WTC11 (cell line): ENCODE measurements around the gene RHOA. TPM values are rescaled to one million over a fixed set of nuclear protein-coding genes. Genes with fewer than 3 reads are reported as not detected.

ENCODE experiments used
- ATAC-seq: fragments of 200-7000 bp; cut with Tn5 transposase; 2 replicates; pipeline ENCODE4 v1.10.0; 2021; ENCODE audit warnings: mild to moderate bottlenecking, moderate library complexity
- CTCF ChIA-PET: fragments of 300-600 bp; sonication (Branson Sonifier 250); formaldehyde crosslinking; loops from one replicate; lab custom pipeline; 2021; ENCODE audit warnings: antibody characterized with exemption; lab: Charles Lee
- POLR2A ChIA-PET: fragments of 350-600 bp; sonication (Branson Sonifier 250); formaldehyde crosslinking; loops from one replicate; lab custom pipeline; 2021; ENCODE audit warnings: antibody characterized with exemption; lab: Charles Lee
- DNase-seq: peaks from one replicate; pipeline ENCODE4 v3.0.0; 2021; ENCODE audit warnings: low spot score
- H3K27ac Mint-ChIP-seq: 2 replicates; pipeline ENCODE4 v1.8.0; 2021; ENCODE audit warnings: mixed read lengths
- H3K27me3 Mint-ChIP-seq: 2 replicates; pipeline ENCODE4 v1.8.0; 2021; ENCODE audit warnings: low read depth, mild to moderate bottlenecking, moderate library complexity, mixed read lengths
- H3K36me3 Mint-ChIP-seq: 2 replicates; pipeline ENCODE4 v1.8.0; 2021; ENCODE audit warnings: mixed read lengths
- H3K4me1 Mint-ChIP-seq: 2 replicates; pipeline ENCODE4 v1.8.0; 2022; ENCODE audit warnings: mixed read lengths
- H3K4me3 Mint-ChIP-seq: 2 replicates; pipeline ENCODE4 v1.8.0; 2021; ENCODE audit warnings: mild to moderate bottlenecking, moderate library complexity, mixed read lengths
- H3K9me3 Mint-ChIP-seq: 2 replicates; pipeline ENCODE4 v1.8.0; 2021; ENCODE audit warnings: mixed read lengths
- CDX4 ChIP-seq: fragments of 250-450 bp; sonication (Bioruptor Pico); IDR thresholded peaks from 2 replicates; pipeline ENCODE4 v1.9.0; 2021; ENCODE audit warnings: moderate library complexity, mild to moderate bottlenecking, inconsistent platforms, borderline replicate concordance
- ELF4 ChIP-seq: sonication (generic); formaldehyde crosslinking; IDR thresholded peaks from 2 replicates; pipeline ENCODE4 v1.8.1; 2022; ENCODE audit warnings: low read depth, mild to moderate bottlenecking, moderate library complexity, missing genetic modification reagents
- FOXJ3 ChIP-seq: sonication (generic); formaldehyde crosslinking; IDR thresholded peaks from 2 replicates; pipeline ENCODE4 v1.9.0; 2021; ENCODE audit warnings: missing genetic modification reagents, mild to moderate bottlenecking, borderline replicate concordance
- FOXP1 ChIP-seq: sonication (generic); formaldehyde crosslinking; IDR thresholded peaks from 2 replicates; pipeline ENCODE4 v1.8.0; 2022; ENCODE audit warnings: missing genetic modification reagents, mild to moderate bottlenecking, moderate library complexity, borderline replicate concordance
- GABPB1 ChIP-seq: sonication (generic); formaldehyde crosslinking; IDR thresholded peaks from 2 replicates; pipeline ENCODE4 v1.8.1; 2023; ENCODE audit warnings: mild to moderate bottlenecking, missing genetic modification reagents
- GRHL2 ChIP-seq: fragments of 250-450 bp; sonication (Bioruptor Pico); IDR thresholded peaks from 2 replicates; pipeline ENCODE4 v1.8.0; 2022; ENCODE audit warnings: mild to moderate bottlenecking, moderate library complexity; ENCODE audit not compliant: insufficient replicate concordance, severe bottlenecking
- JUN ChIP-seq: sonication (generic); formaldehyde crosslinking; IDR thresholded peaks from 2 replicates; pipeline ENCODE4 v1.8.0; 2023; ENCODE audit warnings: mild to moderate bottlenecking, missing genetic modification reagents
- MLX ChIP-seq: sonication (generic); formaldehyde crosslinking; IDR thresholded peaks from 2 replicates; pipeline ENCODE4 v1.8.1; 2023; ENCODE audit warnings: mild to moderate bottlenecking, missing genetic modification reagents, moderate library complexity
- NFATC4 ChIP-seq: fragments of 250-450 bp; sonication (Bioruptor Pico); IDR thresholded peaks from 2 replicates; pipeline ENCODE4 v1.9.0; 2021; ENCODE audit warnings: mild to moderate bottlenecking
- NR1H2 ChIP-seq: sonication (generic); formaldehyde crosslinking; IDR thresholded peaks from 2 replicates; pipeline ENCODE4 v1.9.0; 2021; ENCODE audit warnings: mild to moderate bottlenecking, moderate library complexity, missing genetic modification reagents
- NR2C2 ChIP-seq: sonication (generic); formaldehyde crosslinking; IDR thresholded peaks from 2 replicates; pipeline ENCODE4 v1.8.0; 2022; ENCODE audit warnings: mild to moderate bottlenecking, missing genetic modification reagents
- NR3C1 ChIP-seq: sonication (generic); formaldehyde crosslinking; conservative IDR thresholded peaks from 2 replicates; pipeline ENCODE4 v1.8.1; 2023; ENCODE audit warnings: low read depth, mild to moderate bottlenecking, missing genetic modification reagents
- OVOL2 ChIP-seq: fragments of 250-450 bp; sonication (Bioruptor Pico); IDR thresholded peaks from 2 replicates; pipeline ENCODE4 v1.9.0; 2021; ENCODE audit warnings: mild to moderate bottlenecking, borderline replicate concordance
- RORB ChIP-seq: fragments of 250-450 bp; sonication (Bioruptor Pico); IDR thresholded peaks from 2 replicates; pipeline ENCODE4 v1.9.0; 2021; ENCODE audit warnings: mild to moderate bottlenecking
- SOX15 ChIP-seq: fragments of 250-450 bp; sonication (Bioruptor Pico); IDR thresholded peaks from 2 replicates; pipeline ENCODE4 v1.9.0; 2021; ENCODE audit warnings: mild to moderate bottlenecking
- SP1 ChIP-seq: sonication (generic); formaldehyde crosslinking; conservative IDR thresholded peaks from 2 replicates; pipeline ENCODE4 v1.8.1; 2022; ENCODE audit warnings: missing genetic modification reagents
- TEAD4 ChIP-seq: sonication (generic); formaldehyde crosslinking; IDR thresholded peaks from 2 replicates; pipeline ENCODE4 v1.8.0; 2022; ENCODE audit warnings: mild to moderate bottlenecking, missing genetic modification reagents
- USF2 ChIP-seq: sonication (generic); formaldehyde crosslinking; IDR thresholded peaks from 2 replicates; pipeline ENCODE4 v1.8.1; 2023; ENCODE audit warnings: mild to moderate bottlenecking, missing genetic modification reagents, moderate library complexity
- ZNF263 ChIP-seq: sonication (generic); formaldehyde crosslinking; IDR thresholded peaks from 2 replicates; pipeline ENCODE4 v1.8.1; 2022; ENCODE audit warnings: low read depth, mild to moderate bottlenecking, moderate library complexity, missing genetic modification reagents
- ZNF416 ChIP-seq: fragments of 250-450 bp; sonication (Bioruptor Pico); IDR thresholded peaks from 2 replicates; pipeline ENCODE4 v1.9.0; 2021; ENCODE audit warnings: mild to moderate bottlenecking, inconsistent platforms
- ZNF423 ChIP-seq: fragments of 250-450 bp; sonication (Bioruptor Pico); IDR thresholded peaks from 2 replicates; pipeline ENCODE4 v2.1.2; 2022; ENCODE audit warnings: mild to moderate bottlenecking, moderate library complexity
- ZNF671 ChIP-seq: fragments of 250-450 bp; sonication (Bioruptor Pico); IDR thresholded peaks from 2 replicates; pipeline ENCODE4 v1.8.0; 2021; ENCODE audit warnings: mild to moderate bottlenecking
- total RNA-seq: library from RNA; stranded (reverse); gene quantifications from 3 replicates; pipeline ENCODE4 v1.2.3, GENCODE V29; 2021
- TF ChIP-seq, protein P1 (sequence below): sonication (generic); formaldehyde crosslinking; conservative IDR thresholded peaks from 2 replicates; pipeline ENCODE4 v1.8.1; 2023; ENCODE audit warnings: mild to moderate bottlenecking, low read depth, missing genetic modification reagents, moderate library complexity
- TF ChIP-seq, protein P2 (sequence below): sonication (generic); formaldehyde crosslinking; IDR thresholded peaks from 2 replicates; pipeline ENCODE4 v1.8.1; 2022; ENCODE audit warnings: low read depth, mild to moderate bottlenecking, moderate library complexity, missing genetic modification reagents, borderline replicate concordance
- TF ChIP-seq, protein P3 (sequence below): sonication (generic); formaldehyde crosslinking; IDR thresholded peaks from 2 replicates; pipeline ENCODE4 v1.8.1; 2022; ENCODE audit warnings: mild to moderate bottlenecking, missing genetic modification reagents, moderate library complexity, borderline replicate concordance
- TF ChIP-seq, protein P4 (sequence below): sonication (generic); formaldehyde crosslinking; IDR thresholded peaks from 2 replicates; pipeline ENCODE4 v1.8.0; 2022; ENCODE audit warnings: missing genetic modification reagents

RHOA gene
- total RNA-seq, 1 experiment from 2014 or later: 367 TPM

DNA sequence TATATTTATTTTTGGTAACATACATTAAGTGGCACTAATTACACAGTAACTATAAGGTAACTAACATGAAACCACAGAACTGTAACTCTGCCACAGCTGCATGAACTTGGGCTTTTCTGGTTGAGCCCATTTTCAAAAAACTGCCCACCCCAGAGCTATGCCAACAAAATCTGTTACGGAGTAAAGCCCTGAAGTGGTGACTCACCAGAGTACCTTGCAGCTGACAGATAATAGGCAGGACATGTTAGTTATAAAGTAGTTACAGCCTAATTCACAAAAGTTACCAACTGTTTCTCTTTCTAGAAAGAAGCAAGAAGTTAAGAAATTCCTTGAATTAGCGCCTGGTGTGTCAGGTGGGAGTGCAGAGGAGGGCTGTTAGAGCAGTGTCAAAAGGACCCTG lies 52.2 kb downstream of the RHOA start:
- H3K4me1 Mint-ChIP-seq: peaks cover 23% of the 10 kb centered on the region
- peaks cover 51% of the 10 kb centered on the region for H3K36me3 Mint-ChIP-seq
- DNase-seq (no peak), ATAC-seq (no peak)
- ChIA-PET CTCF (interaction anchor here (1.0 to 1.1 kb wide), 2 partner anchors 180 to 189 kb away, joined by 4 to 6 read pairs; partner anchors contain the start of gene KLHDC8B), POLR2A (interaction anchor here (0.5 to 1.6 kb wide), 2 partner anchors 20 to 183 kb away, joined by 4 to 15 read pairs; partner anchors contain the start of gene USP4)
- H3K9me3 Mint-ChIP-seq: no peaks in the 10 kb centered on the region
- peak overlapping the region; percentile 95 for H3K4me3 Mint-ChIP-seq
- no peaks in the 10 kb centered on the region; the same call in 1 of the 2 replicates for H3K27me3 Mint-ChIP-seq
- peak overlapping the region; percentile 98 for H3K27ac Mint-ChIP-seq
- TF ChIP-seq SP1 (CRISPR knock-in tag) (no peak), OVOL2 (CRISPR knock-in tag) (no peak), NFATC4 (no peak), ZNF423 (CRISPR knock-in tag) (no peak), RORB (CRISPR knock-in tag) (no peak), MLX (CRISPR knock-in tag) (no peak), NR2C2 (CRISPR knock-in tag) (no peak), JUN (CRISPR knock-in tag) (no peak), FOXP1 (CRISPR knock-in tag) (no peak), GABPB1 (CRISPR knock-in tag) (no peak)
- TF ChIP-seq, protein P1, sequence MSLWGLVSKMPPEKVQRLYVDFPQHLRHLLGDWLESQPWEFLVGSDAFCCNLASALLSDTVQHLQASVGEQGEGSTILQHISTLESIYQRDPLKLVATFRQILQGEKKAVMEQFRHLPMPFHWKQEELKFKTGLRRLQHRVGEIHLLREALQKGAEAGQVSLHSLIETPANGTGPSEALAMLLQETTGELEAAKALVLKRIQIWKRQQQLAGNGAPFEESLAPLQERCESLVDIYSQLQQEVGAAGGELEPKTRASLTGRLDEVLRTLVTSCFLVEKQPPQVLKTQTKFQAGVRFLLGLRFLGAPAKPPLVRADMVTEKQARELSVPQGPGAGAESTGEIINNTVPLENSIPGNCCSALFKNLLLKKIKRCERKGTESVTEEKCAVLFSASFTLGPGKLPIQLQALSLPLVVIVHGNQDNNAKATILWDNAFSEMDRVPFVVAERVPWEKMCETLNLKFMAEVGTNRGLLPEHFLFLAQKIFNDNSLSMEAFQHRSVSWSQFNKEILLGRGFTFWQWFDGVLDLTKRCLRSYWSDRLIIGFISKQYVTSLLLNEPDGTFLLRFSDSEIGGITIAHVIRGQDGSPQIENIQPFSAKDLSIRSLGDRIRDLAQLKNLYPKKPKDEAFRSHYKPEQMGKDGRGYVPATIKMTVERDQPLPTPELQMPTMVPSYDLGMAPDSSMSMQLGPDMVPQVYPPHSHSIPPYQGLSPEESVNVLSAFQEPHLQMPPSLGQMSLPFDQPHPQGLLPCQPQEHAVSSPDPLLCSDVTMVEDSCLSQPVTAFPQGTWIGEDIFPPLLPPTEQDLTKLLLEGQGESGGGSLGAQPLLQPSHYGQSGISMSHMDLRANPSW: no peak
- TF ChIP-seq, protein P2, sequence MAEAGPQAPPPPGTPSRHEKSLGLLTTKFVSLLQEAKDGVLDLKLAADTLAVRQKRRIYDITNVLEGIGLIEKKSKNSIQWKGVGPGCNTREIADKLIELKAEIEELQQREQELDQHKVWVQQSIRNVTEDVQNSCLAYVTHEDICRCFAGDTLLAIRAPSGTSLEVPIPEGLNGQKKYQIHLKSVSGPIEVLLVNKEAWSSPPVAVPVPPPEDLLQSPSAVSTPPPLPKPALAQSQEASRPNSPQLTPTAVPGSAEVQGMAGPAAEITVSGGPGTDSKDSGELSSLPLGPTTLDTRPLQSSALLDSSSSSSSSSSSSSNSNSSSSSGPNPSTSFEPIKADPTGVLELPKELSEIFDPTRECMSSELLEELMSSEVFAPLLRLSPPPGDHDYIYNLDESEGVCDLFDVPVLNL (CRISPR knock-in tag): no peak
- TF ChIP-seq, all 79 proteins: peak for 0

DNA sequence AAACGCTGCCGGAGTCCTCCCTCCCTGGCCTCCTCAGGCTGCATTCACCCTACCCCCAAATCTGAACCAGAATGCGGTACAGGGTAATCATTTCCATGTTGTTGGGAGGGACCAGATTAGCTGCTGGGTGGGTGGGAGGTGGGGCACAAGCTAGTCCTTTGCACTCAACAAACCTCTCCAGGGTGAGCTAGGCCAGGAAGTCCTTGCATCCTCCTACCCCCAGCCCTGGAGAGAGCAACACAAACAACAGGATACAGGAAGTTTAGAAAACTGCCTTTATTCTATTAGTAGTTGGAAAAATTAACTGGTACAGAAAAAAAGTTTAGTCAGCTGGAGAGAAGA lies 52.9 kb downstream of the RHOA start:
- Mint-ChIP-seq H3K4me1 (peaks cover 23% of the 10 kb centered on the region), H3K27me3 (no peaks in the 10 kb centered on the region; the same call in 1 of the 2 replicates), H3K9me3 (peaks cover 3% of the 10 kb centered on the region), H3K27ac (peak overlapping the region; percentile 98), H3K4me3 (peak overlapping the region; percentile 95), H3K36me3 (peaks cover 54% of the 10 kb centered on the region)
- ATAC-seq (peak; percentile 8), DNase-seq (no peak)
- CTCF ChIA-PET: interaction anchor here (0.8 to 3.2 kb wide), 8 partner anchors 11 to 188 kb away, joined by 3 to 25 read pairs (median 4); partner anchors contain the start of genes KLHDC8B, RHOA and USP4
- POLR2A ChIA-PET: interaction anchor here (0.6 to 1.6 kb wide), 3 partner anchors 19 to 141 kb away, joined by 3 to 15 read pairs (median 3); partner anchors contain the start of genes RHOA and USP4
- TF ChIP-seq ELF4 (CRISPR knock-in tag) (no peak), CDX4 (CRISPR knock-in tag) (no peak), TEAD4 (CRISPR knock-in tag) (no peak), USF2 (CRISPR knock-in tag) (no peak), FOXJ3 (CRISPR knock-in tag) (no peak), ZNF416 (CRISPR knock-in tag) (no peak), ZNF263 (no peak), ZNF671 (CRISPR knock-in tag) (no peak), SOX15 (no peak), NR1H2 (CRISPR knock-in tag) (no peak), GRHL2 (CRISPR knock-in tag) (no peak), NR3C1 (CRISPR knock-in tag) (no peak)
- TF ChIP-seq, protein P3, sequence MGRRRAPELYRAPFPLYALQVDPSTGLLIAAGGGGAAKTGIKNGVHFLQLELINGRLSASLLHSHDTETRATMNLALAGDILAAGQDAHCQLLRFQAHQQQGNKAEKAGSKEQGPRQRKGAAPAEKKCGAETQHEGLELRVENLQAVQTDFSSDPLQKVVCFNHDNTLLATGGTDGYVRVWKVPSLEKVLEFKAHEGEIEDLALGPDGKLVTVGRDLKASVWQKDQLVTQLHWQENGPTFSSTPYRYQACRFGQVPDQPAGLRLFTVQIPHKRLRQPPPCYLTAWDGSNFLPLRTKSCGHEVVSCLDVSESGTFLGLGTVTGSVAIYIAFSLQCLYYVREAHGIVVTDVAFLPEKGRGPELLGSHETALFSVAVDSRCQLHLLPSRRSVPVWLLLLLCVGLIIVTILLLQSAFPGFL (CRISPR knock-in tag): no peak
- TF ChIP-seq, protein P4, sequence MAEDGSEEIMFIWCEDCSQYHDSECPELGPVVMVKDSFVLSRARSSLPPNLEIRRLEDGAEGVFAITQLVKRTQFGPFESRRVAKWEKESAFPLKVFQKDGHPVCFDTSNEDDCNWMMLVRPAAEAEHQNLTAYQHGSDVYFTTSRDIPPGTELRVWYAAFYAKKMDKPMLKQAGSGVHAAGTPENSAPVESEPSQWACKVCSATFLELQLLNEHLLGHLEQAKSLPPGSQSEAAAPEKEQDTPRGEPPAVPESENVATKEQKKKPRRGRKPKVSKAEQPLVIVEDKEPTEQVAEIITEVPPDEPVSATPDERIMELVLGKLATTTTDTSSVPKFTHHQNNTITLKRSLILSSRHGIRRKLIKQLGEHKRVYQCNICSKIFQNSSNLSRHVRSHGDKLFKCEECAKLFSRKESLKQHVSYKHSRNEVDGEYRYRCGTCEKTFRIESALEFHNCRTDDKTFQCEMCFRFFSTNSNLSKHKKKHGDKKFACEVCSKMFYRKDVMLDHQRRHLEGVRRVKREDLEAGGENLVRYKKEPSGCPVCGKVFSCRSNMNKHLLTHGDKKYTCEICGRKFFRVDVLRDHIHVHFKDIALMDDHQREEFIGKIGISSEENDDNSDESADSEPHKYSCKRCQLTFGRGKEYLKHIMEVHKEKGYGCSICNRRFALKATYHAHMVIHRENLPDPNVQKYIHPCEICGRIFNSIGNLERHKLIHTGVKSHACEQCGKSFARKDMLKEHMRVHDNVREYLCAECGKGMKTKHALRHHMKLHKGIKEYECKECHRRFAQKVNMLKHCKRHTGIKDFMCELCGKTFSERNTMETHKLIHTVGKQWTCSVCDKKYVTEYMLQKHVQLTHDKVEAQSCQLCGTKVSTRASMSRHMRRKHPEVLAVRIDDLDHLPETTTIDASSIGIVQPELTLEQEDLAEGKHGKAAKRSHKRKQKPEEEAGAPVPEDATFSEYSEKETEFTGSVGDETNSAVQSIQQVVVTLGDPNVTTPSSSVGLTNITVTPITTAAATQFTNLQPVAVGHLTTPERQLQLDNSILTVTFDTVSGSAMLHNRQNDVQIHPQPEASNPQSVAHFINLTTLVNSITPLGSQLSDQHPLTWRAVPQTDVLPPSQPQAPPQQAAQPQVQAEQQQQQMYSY (CRISPR knock-in tag): no peak
